SK-N-MC (cell line): ENCODE measurements around the gene COQ2.
"Not testable (repeated sequence)": the region's sequence is repeated elsewhere in the genome, so short reads cannot be mapped to it uniquely, and the experiment has no call there.

Source experiments
- DNase-seq: peaks from one replicate; pipeline ENCODE4 v3.0.0-alpha.2; 2011; ENCODE audit warnings: low read depth, low spot score
- H3K27ac ChIP-seq: fragments of 200-600 bp; sonication (generic); 2 replicates; pipeline ENCODE4 v1.5.1; 2016; ENCODE audit warnings: mixed run types
- H3K36me3 ChIP-seq: fragments of 200-600 bp; sonication (generic); 2 replicates; pipeline ENCODE4 v1.6.1; 2017; ENCODE audit warnings: antibody characterized with exemption, low read length, mixed read lengths; ENCODE audit not compliant: insufficient read depth
- H3K4me3 ChIP-seq: fragments of 200-600 bp; sonication (generic); 2 replicates; pipeline ENCODE4 v1.5.1; 2016
- H3K9ac ChIP-seq: fragments of 200-600 bp; sonication (generic); 2 replicates; pipeline ENCODE4 v1.8.0; 2017; ENCODE audit warnings: mixed run types, mixed read lengths; ENCODE audit not compliant: insufficient read length
- H3K9me3 ChIP-seq: fragments of 200-600 bp; sonication (generic); 2 replicates; pipeline ENCODE4 v1.6.1; 2017; ENCODE audit warnings: low read depth, mild to moderate bottlenecking, antibody characterized with exemption, low read length, moderate library complexity, mixed read lengths
- EZH2 ChIP-seq: fragments of 200-600 bp; sonication (generic); IDR thresholded peaks from one replicate; pipeline ENCODE4 v1.6.1; 2017; ENCODE audit warnings: antibody characterized with exemption
- FOXP2 ChIP-seq: optimal IDR thresholded peaks from 2 replicates; pipeline ENCODE3; 2011; ENCODE audit warnings: mild to moderate bottlenecking, moderate library complexity; ENCODE audit not compliant: insufficient read depth; ENCODE audit errors: extremely low read length, control extremely low read depth
- POLR2AphosphoS5 ChIP-seq: IDR thresholded peaks from 2 replicates; pipeline ENCODE4 v1.6.1; 2012; ENCODE audit warnings: mild to moderate bottlenecking, low read depth, low read length, borderline replicate concordance

The COQ2 gene, protein sequence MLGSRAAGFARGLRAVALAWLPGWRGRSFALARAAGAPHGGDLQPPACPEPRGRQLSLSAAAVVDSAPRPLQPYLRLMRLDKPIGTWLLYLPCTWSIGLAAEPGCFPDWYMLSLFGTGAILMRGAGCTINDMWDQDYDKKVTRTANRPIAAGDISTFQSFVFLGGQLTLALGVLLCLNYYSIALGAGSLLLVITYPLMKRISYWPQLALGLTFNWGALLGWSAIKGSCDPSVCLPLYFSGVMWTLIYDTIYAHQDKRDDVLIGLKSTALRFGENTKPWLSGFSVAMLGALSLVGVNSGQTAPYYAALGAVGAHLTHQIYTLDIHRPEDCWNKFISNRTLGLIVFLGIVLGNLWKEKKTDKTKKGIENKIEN

GRCh38 chr4:83284193-83285054, at the start of gene COQ2:
TSS of gene COQ2 (minus strand) at chr4:83284798. CDS start at chr4:83284764, 34 bp downstream.
- Histone ChIP-seq H3K36me3 (no peaks in the 10 kb centered on the region), H3K9ac (peak within 1 kb of the TSS; percentile 86), H3K27ac (peak within 1 kb of the TSS; percentile 71), H3K9me3 (no peaks in the 10 kb centered on the region), H3K4me3 (peak within 1 kb of the TSS; percentile 93)
- TF ChIP-seq POLR2AphosphoS5 (peak; percentile 94), FOXP2 (no peak), EZH2 (no peak)
- DNase-seq, result peak; percentile 50

DNA sequence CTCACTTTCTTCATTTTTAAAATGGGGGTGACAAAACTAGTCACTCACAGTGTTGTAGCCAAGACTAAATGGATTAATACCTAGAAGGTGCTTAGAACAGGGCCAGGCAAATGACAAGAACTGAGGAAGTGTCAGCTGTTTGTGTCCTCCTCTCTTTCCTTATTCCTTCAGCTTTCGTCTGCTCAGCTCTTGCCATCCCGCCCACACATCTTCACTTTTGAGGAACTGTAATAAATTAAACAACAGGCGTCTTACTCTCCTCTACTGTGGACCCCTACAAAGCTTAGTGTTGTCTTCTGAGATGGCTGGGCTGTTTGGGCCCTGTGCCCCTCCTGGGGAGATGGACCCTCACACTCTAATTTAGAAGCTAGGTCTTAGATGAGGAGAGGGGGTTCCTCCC, 47.4 kb upstream of the COQ2 start:
- no peak for DNase-seq
- no peak overlapping the region for H3K4me3 ChIP-seq
- TF ChIP-seq POLR2AphosphoS5 (no peak), FOXP2 (no peak), EZH2 (no peak)

GRCh38 chr4:83329521-83330110, 45.0 kb upstream of the COQ2 start:
- H3K9ac ChIP-seq, result no peak overlapping the region
- no peak overlapping the region for H3K27ac ChIP-seq
- H3K4me3 ChIP-seq, result no peak overlapping the region
- no peak for DNase-seq
- H3K36me3 ChIP-seq, result no peaks in the 10 kb centered on the region
- TF ChIP-seq EZH2 (no peak), POLR2AphosphoS5 (no peak), FOXP2 (no peak)
- no peaks in the 10 kb centered on the region for H3K9me3 ChIP-seq

More for the DNA sequence above, 47.4 kb upstream of the COQ2 start:
- Histone ChIP-seq H3K9me3 (no peaks in the 10 kb centered on the region), H3K9ac (no peak overlapping the region), H3K36me3 (no peaks in the 10 kb centered on the region), H3K27ac (no peak overlapping the region)

GRCh38 chr4:83328521-83329187, 44.1 kb upstream of the COQ2 start:
- Histone ChIP-seq H3K36me3 (no peaks in the 10 kb centered on the region), H3K9me3 (no peaks in the 10 kb centered on the region), H3K4me3 (no peak overlapping the region), H3K27ac (no peak overlapping the region), H3K9ac (no peak overlapping the region)
- no peak for TF ChIP-seq POLR2AphosphoS5
- no peak for TF ChIP-seq FOXP2
- no peak for TF ChIP-seq EZH2
- DNase-seq, result no peak

GRCh38 chr4:83326546-83326945, 41.9 kb upstream of the COQ2 start:
- H3K36me3 ChIP-seq, result no peaks in the 10 kb centered on the region
- no peak overlapping the region for H3K4me3 ChIP-seq
- TF ChIP-seq FOXP2, result no peak
- H3K27ac ChIP-seq, result no peak overlapping the region
- DNase-seq, result no peak
- H3K9me3 ChIP-seq, result no peaks in the 10 kb centered on the region
- H3K9ac ChIP-seq, result no peak overlapping the region

DNA sequence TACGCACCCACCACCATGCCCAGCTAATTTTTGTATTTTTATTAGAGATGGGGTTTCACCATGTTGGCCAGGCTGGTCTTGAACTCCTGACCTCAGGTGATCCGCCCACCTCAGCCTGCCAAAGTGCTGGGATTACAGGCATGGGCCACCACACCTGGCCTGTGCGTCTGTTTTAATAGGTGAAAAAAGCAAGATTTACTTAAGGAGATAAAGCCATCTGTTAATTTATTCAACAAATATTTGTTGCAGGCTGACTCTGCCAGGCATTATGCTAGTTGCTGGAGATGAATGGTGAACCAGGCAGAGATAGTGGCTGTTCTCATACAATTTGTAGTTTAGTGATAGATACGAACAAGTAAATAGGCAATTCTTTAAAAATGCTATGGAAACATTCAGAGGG, 40.7 kb upstream of the COQ2 start:
- not testable (repeated sequence) for DNase-seq, H3K9me3 ChIP-seq, H3K27ac ChIP-seq, H3K9ac ChIP-seq, H3K36me3 ChIP-seq, H3K4me3 ChIP-seq

DNA sequence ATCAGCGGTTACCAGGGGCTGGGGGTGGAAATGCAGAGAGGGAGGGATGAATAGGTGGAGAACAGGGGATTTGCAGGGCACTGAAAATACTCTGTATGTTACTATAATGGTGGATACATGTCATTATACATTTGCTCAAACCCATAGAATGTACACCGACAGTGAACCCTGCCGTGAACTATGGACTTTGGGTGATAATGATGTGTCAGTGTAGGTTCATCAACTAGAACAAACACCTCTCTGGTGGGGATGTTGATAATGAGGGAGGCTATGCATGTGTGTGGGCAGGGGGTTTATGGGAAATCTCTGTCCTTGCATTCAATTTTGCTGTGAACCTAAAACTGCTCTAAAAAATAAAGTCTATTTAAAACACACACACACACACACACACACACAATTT, 38.5 kb upstream of the COQ2 start:
- TF ChIP-seq FOXP2, result no peak
- no peak for TF ChIP-seq POLR2AphosphoS5
- TF ChIP-seq EZH2, result no peak
- no peak for DNase-seq
- H3K4me3 ChIP-seq, result no peak overlapping the region
- H3K9ac ChIP-seq, result no peak overlapping the region
- H3K27ac ChIP-seq, result no peak overlapping the region
- no peaks in the 10 kb centered on the region for H3K9me3 ChIP-seq
- H3K36me3 ChIP-seq, result no peaks in the 10 kb centered on the region

DNA sequence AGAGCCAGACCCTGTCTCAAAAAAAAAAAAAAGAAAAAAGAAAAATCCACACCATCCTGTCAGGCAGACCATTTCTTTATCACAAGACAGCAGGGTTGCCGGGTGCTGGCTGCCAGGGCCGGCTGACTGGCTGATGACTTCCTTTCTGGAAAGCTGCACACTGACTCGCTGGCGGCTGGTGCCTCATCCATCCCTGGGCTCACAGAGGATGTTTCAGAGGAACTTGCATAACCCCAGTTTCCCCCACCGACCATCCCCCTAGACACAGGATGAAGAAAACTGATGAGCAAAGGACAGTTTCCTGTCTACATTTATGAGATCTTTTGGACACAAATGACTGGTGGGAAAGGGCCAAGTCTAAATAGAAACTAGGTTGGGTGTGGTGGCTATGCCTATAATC, 36.0 kb upstream of the COQ2 start:
- Histone ChIP-seq H3K9me3 (no peaks in the 10 kb centered on the region), H3K27ac (no peak overlapping the region), H3K9ac (no peak overlapping the region), H3K4me3 (no peak overlapping the region), H3K36me3 (no peaks in the 10 kb centered on the region)
- DNase-seq, result no peak
- TF ChIP-seq EZH2 (no peak), FOXP2 (no peak), POLR2AphosphoS5 (no peak)
